Suprapubic skin (tissue), 4 donors: Measurements from ENCODE around the gene CRACDL. TPM values are rescaled to one million over a fixed set of nuclear protein-coding genes. Genes with fewer than 3 reads are reported as not detected.

Experiments
- DNase-seq, 2 donors: peaks; one replicate each; pipeline ENCODE4 v3.0.0-alpha.2; 2019; ENCODE audit warnings: low spot score in 2 of 2
- H3K27ac ChIP-seq: fragments of 200-600 bp; sonication (generic); one replicate; pipeline ENCODE4 v1.5.1; 2019
- H3K27me3 ChIP-seq: fragments of 200-600 bp; sonication (generic); one replicate; pipeline ENCODE4 v1.5.1; 2019
- H3K36me3 ChIP-seq: fragments of 200-600 bp; sonication (generic); one replicate; pipeline ENCODE4 v1.5.1; 2019
- H3K4me1 ChIP-seq: fragments of 200-600 bp; sonication (generic); one replicate; pipeline ENCODE4 v1.5.1; 2019
- H3K4me3 ChIP-seq: fragments of 200-600 bp; sonication (generic); one replicate; pipeline ENCODE4 v1.5.1; 2019; ENCODE audit warnings: mild to moderate bottlenecking
- H3K9me3 ChIP-seq: fragments of 200-600 bp; sonication (generic); one replicate; pipeline ENCODE4 v1.5.1; 2019
- EP300 ChIP-seq: sonication (generic); formaldehyde crosslinking; IDR thresholded peaks from one replicate; pipeline ENCODE4 v1.6.1; 2017; ENCODE audit warnings: antibody characterized with exemption
- POLR2A ChIP-seq, 2 donors: fragments of 450-650 bp; IDR thresholded peaks; one replicate each; pipeline ENCODE4 v1.6.1; 2017; ENCODE audit warnings: antibody characterized with exemption in 2 of 2, mild to moderate bottlenecking in 2 of 2, moderate library complexity in 2 of 2
- POLR2AphosphoS5 ChIP-seq, 3 donors: sonication (generic); formaldehyde crosslinking; IDR thresholded peaks; one replicate each; pipeline ENCODE4 v1.6.1; 2017; ENCODE audit warnings: antibody characterized with exemption in 3 of 3
- WGBS: methylation state at CpG from one replicate; pipeline ENCODE4 v1.1.5; 2018; 5-methylcytosine and 5-hydroxymethylcytosine counted together
- total RNA-seq, 4 donors: library from RNA; depleted of rRNA; stranded (reverse); fragments of >200 nt; gene quantifications; one replicate each; pipeline ENCODE4 v1.1.0, GENCODE V29; 2016
- TF ChIP-seq, protein P1 (sequence below), 2 donors: fragments of 200-600 bp in 1 of 2; fragments of 450-650 bp in 1 of 2; sonication (generic) in 1 of 2; IDR thresholded peaks; one replicate each; pipeline ENCODE4 v1.5.1; 2016 to 2019; ENCODE audit warnings: antibody characterized with exemption in 2 of 2, mild to moderate bottlenecking in 1 of 2, moderate library complexity in 1 of 2

CRACDL gene
- total RNA-seq, 4 donors from 2014 or later, result 5.2 to 13.0 (median 11.3) TPM

GRCh38 chr2:98914713-98915580, 21.1 kb downstream of the CRACDL start:
- DNase-seq, result peak in 1 of 2 donors; percentile 50
- Histone ChIP-seq H3K27me3 (peaks cover 4% of the 10 kb centered on the region), H3K4me1 (peaks cover 26% of the 10 kb centered on the region)

DNA sequence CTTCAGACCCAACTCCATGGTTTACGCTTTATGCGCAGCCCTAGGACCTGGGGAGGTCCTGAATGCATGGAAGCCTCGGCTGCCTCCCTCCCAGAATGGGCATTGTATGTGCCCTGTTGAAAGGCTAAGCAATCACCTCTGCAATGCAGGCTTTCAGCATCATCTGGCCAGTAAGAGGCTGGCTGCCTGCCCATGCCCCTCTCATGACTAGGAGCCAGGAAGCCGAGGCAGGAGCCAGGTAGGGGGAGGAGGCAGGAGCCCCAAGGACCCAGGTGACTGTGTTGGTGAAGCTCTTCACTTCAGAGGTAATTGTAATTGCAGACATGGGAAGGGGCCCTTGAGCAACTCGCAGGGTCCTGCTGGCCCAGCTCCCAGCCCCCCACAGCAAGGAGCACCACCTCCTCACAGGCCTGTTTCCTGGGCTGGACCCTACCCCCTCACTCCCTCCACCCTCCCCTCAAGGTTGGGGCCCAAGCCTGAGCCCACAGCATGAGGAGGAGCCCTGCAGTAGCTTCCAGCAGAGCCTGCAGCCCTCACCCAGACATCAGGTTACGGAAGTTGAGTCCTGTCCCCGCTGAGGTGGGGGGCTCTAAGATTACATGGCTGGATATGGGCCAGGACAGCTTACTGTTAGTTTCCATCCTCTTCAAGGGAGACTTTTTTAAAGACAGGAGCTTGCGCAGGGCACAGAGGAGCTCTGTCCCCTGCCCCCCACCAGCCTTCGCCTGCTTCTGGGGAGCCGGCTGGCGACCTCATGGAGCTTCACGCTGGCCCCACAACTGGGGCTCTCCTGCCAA, 21.9 kb downstream of the CRACDL start:
- H3K4me1 ChIP-seq, result peaks cover 35% of the 10 kb centered on the region
- H3K27me3 ChIP-seq, result peaks cover 4% of the 10 kb centered on the region
- no peak for TF ChIP-seq POLR2AphosphoS5 (IDR thresholded peaks at IDR 0.05)
- no peak for TF ChIP-seq EP300
- no peak for TF ChIP-seq POLR2A (IDR thresholded peaks at IDR 0.05)
- TF ChIP-seq, protein P1, sequence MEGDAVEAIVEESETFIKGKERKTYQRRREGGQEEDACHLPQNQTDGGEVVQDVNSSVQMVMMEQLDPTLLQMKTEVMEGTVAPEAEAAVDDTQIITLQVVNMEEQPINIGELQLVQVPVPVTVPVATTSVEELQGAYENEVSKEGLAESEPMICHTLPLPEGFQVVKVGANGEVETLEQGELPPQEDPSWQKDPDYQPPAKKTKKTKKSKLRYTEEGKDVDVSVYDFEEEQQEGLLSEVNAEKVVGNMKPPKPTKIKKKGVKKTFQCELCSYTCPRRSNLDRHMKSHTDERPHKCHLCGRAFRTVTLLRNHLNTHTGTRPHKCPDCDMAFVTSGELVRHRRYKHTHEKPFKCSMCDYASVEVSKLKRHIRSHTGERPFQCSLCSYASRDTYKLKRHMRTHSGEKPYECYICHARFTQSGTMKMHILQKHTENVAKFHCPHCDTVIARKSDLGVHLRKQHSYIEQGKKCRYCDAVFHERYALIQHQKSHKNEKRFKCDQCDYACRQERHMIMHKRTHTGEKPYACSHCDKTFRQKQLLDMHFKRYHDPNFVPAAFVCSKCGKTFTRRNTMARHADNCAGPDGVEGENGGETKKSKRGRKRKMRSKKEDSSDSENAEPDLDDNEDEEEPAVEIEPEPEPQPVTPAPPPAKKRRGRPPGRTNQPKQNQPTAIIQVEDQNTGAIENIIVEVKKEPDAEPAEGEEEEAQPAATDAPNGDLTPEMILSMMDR (IDR thresholded peaks at IDR 0.05), result no peak
- WGBS, result 78% methylated on average over 6 of the region's 12 CpGs
- no peak overlapping the region for H3K4me3 ChIP-seq
- H3K36me3 ChIP-seq, result no peaks in the 10 kb centered on the region
- DNase-seq, result peak in 1 of 2 donors; percentile 68
- H3K27ac ChIP-seq, result no peak overlapping the region
- H3K9me3 ChIP-seq, result no peaks in the 10 kb centered on the region

More at GRCh38 chr2:98914713-98915580, 21.1 kb downstream of the CRACDL start:
- WGBS, result 89% methylated on average over 10 of the region's 10 CpGs
- no peak overlapping the region for H3K4me3 ChIP-seq
- H3K27ac ChIP-seq, result no peak overlapping the region
- H3K36me3 ChIP-seq, result no peaks in the 10 kb centered on the region
- H3K9me3 ChIP-seq, result no peaks in the 10 kb centered on the region
- no peak for TF ChIP-seq POLR2A (IDR thresholded peaks at IDR 0.05)
- TF ChIP-seq, protein P1 (IDR thresholded peaks at IDR 0.05), result no peak
- TF ChIP-seq EP300, result no peak
- TF ChIP-seq POLR2AphosphoS5 (IDR thresholded peaks at IDR 0.05), result no peak

GRCh38 chr2:98912957-98913915, 22.8 kb downstream of the CRACDL start:
- Histone ChIP-seq H3K27me3 (peaks cover 4% of the 10 kb centered on the region), H3K4me1 (peaks cover 38% of the 10 kb centered on the region), H3K36me3 (no peaks in the 10 kb centered on the region), H3K27ac (peak overlapping the region; percentile 36), H3K9me3 (no peaks in the 10 kb centered on the region), H3K4me3 (no peak overlapping the region)
- WGBS, result 54% methylated on average over 11 of the region's 11 CpGs
- DNase-seq, result peak in 1 of 2 donors; percentile 79
- TF ChIP-seq POLR2AphosphoS5 (IDR thresholded peaks at IDR 0.05) (no peak), POLR2A (IDR thresholded peaks at IDR 0.05) (no peak), EP300 (no peak)
- TF ChIP-seq, protein P1 (IDR thresholded peaks at IDR 0.05), result no peak

DNA sequence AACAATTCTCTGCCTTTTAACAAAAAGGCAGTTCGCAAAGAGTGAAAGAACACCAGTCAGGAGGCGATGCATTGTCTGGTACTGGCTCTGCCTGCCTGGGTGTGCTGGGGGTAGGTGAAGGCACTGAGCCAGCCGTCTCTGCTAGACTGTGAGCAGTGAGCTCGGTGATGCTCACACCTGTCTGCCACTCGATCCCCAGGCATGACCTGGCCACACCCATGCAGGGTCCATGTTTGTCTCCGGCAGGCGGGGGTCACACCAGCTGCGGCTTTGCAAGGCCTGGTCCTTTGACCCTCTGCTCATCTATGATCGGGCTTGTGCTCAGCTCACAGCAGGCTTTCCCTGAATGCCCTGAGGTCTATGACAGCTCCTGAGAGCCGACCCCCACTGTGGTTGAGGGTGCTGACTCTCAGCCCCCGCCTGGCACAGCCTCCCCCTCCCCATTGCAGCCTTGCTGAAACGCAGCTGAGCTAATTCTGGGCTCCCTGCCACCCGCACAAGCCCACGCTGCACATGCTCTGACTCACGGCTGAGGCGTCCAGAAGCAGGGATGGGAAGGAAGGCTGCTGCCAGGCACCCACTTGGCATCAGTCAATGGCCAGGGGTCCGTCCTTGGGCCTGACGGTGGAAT, 23.7 kb downstream of the CRACDL start:
- peaks cover 4% of the 10 kb centered on the region for H3K27me3 ChIP-seq
- no peaks in the 10 kb centered on the region for H3K9me3 ChIP-seq
- H3K4me3 ChIP-seq, result no peak overlapping the region
- peak overlapping the region; percentile 36 for H3K27ac ChIP-seq
- peaks cover 47% of the 10 kb centered on the region for H3K4me1 ChIP-seq
- peak in 1 of 2 donors; percentile 64 for DNase-seq
- no peak for TF ChIP-seq POLR2AphosphoS5 (IDR thresholded peaks at IDR 0.05)
- TF ChIP-seq, protein P1 (IDR thresholded peaks at IDR 0.05), result no peak
- TF ChIP-seq EP300, result no peak
- TF ChIP-seq POLR2A (IDR thresholded peaks at IDR 0.05), result no peak
- H3K36me3 ChIP-seq, result no peaks in the 10 kb centered on the region
- WGBS, result 25% methylated on average over 14 of the region's 18 CpGs
